ENCODE data around the gene NARS2.

GRCh38 chr11:78588517-78588916 lies 13.9 kb upstream of the NARS2 start:
- TF ChIP-seq CTCF (IDR thresholded peaks at IDR 0.05 in 4 of 5, conservative IDR thresholded peaks at IDR 0.05 in 1 of 5) (no peak), POLR2A (IDR thresholded peaks at IDR 0.05) (no peak)
